H9 (cell line): ENCODE results near the gene NCAM1. TPM values are rescaled to one million over a fixed set of nuclear protein-coding genes. Genes with fewer than 3 reads are reported as not detected.

Experiments
- DNase-seq: peaks from one replicate; pipeline ENCODE4 v3.0.0-alpha.2; 2017
- H2AFZ ChIP-seq: one replicate; pipeline ENCODE4 v1.6.1; 2013; ENCODE audit warnings: mild to moderate bottlenecking, low read length, control low read depth, moderate library complexity
- H2AK5ac ChIP-seq: 2 replicates; pipeline ENCODE4 v1.6.1; 2013; ENCODE audit warnings: low read length, control low read depth, mixed read lengths; ENCODE audit not compliant: insufficient read length
- H2BK120ac ChIP-seq: one replicate; pipeline ENCODE4 v1.6.1; 2013; ENCODE audit warnings: low read depth, mild to moderate bottlenecking, low read length, control low read depth, inconsistent platforms; ENCODE audit not compliant: poor library complexity, severe bottlenecking
- H2BK12ac ChIP-seq: 2 replicates; pipeline ENCODE4 v1.6.1; 2013; ENCODE audit warnings: low read length, control low read depth, mixed read lengths, low read depth; ENCODE audit not compliant: insufficient read length
- H2BK15ac ChIP-seq: 2 replicates; pipeline ENCODE4 v1.6.1; 2013; ENCODE audit warnings: low read depth, low read length, control low read depth
- H2BK20ac ChIP-seq: one replicate; pipeline ENCODE4 v1.6.1; 2013; ENCODE audit warnings: low read depth, mild to moderate bottlenecking, low read length, control low read depth, inconsistent platforms; ENCODE audit not compliant: poor library complexity, severe bottlenecking
- H2BK5ac ChIP-seq: 2 replicates; pipeline ENCODE4 v1.6.1; 2013; ENCODE audit warnings: low read length, control low read depth, mixed read lengths; ENCODE audit not compliant: insufficient read length
- H3K14ac ChIP-seq: 2 replicates; pipeline ENCODE4 v1.6.1; 2013; ENCODE audit warnings: low read length, control low read depth; ENCODE audit not compliant: insufficient read depth
- H3K18ac ChIP-seq: 2 replicates; pipeline ENCODE4 v1.6.1; 2013; ENCODE audit warnings: low read depth, mild to moderate bottlenecking, mixed read lengths, low read length, control low read depth; ENCODE audit not compliant: insufficient read length
- H3K23ac ChIP-seq: 2 replicates; pipeline ENCODE4 v1.6.1; 2013; ENCODE audit warnings: low read length, control low read depth, mixed read lengths, low read depth; ENCODE audit not compliant: insufficient read length
- H3K23me2 ChIP-seq: 2 replicates; pipeline ENCODE4 v1.6.1; 2013; ENCODE audit warnings: low read depth, mild to moderate bottlenecking, mixed read lengths, low read length, control low read depth; ENCODE audit not compliant: insufficient read length, poor library complexity, severe bottlenecking
- H3K27ac ChIP-seq: 2 replicates; pipeline ENCODE4 v1.5.1; 2013; ENCODE audit warnings: low read length, control low read depth, mixed read lengths, low read depth; ENCODE audit not compliant: insufficient read length
- H3K27me3 ChIP-seq: 2 replicates; pipeline ENCODE4 v1.6.1; 2013; ENCODE audit warnings: low read length, control low read depth, inconsistent platforms; ENCODE audit not compliant: insufficient read depth
- H3K4ac ChIP-seq: 2 replicates; pipeline ENCODE4 v1.6.1; 2013; ENCODE audit warnings: low read depth, mild to moderate bottlenecking, control low read depth, inconsistent platforms, low read length, moderate library complexity
- H3K4me1 ChIP-seq: 2 replicates; pipeline ENCODE4 v1.6.1; 2013; ENCODE audit warnings: low read length, control low read depth, inconsistent platforms; ENCODE audit not compliant: insufficient read depth
- H3K4me2 ChIP-seq: 2 replicates; pipeline ENCODE4 v1.6.1; 2013; ENCODE audit warnings: low read length, control low read depth, mixed read lengths; ENCODE audit not compliant: insufficient read length, insufficient read depth
- H3K56ac ChIP-seq: 2 replicates; pipeline ENCODE4 v1.6.1; 2013; ENCODE audit warnings: low read depth, mild to moderate bottlenecking, mixed read lengths, low read length, control low read depth; ENCODE audit not compliant: insufficient read length
- H3K79me1 ChIP-seq: 2 replicates; pipeline ENCODE4 v1.6.1; 2013; ENCODE audit warnings: low read depth, mild to moderate bottlenecking, moderate library complexity, low read length, control low read depth, inconsistent platforms; ENCODE audit not compliant: insufficient read depth, poor library complexity, severe bottlenecking
- H3K79me2 ChIP-seq: 2 replicates; pipeline ENCODE4 v1.6.1; 2013; ENCODE audit warnings: low read length, control low read depth, inconsistent platforms; ENCODE audit not compliant: insufficient read depth
- H3K9ac ChIP-seq: 2 replicates; pipeline ENCODE4 v1.6.1; 2013; ENCODE audit warnings: low read length, control low read depth, mixed read lengths; ENCODE audit not compliant: insufficient read length; ENCODE audit errors: extremely low read depth
- H3K9me3 ChIP-seq: one replicate; pipeline ENCODE4 v1.6.1; 2013; ENCODE audit warnings: low read depth, low read length, inconsistent platforms; ENCODE audit not compliant: control insufficient read depth
- H3T11ph ChIP-seq: one replicate; pipeline ENCODE4 v1.6.1; 2013; ENCODE audit warnings: mild to moderate bottlenecking, low read length, control low read depth, inconsistent platforms
- H4K20me1 ChIP-seq: one replicate; pipeline ENCODE4 v1.6.1; 2013; ENCODE audit not compliant: control insufficient read depth, insufficient read length, insufficient read depth
- H4K5ac ChIP-seq: 2 replicates; pipeline ENCODE4 v1.6.1; 2013; ENCODE audit warnings: low read depth, mild to moderate bottlenecking, mixed read lengths, low read length, control low read depth; ENCODE audit not compliant: insufficient read length
- H4K8ac ChIP-seq: replicated peaks from 2 replicates; pipeline ENCODE4 v1.6.1; 2013; ENCODE audit warnings: low read length, control low read depth, mixed read lengths, low read depth; ENCODE audit not compliant: insufficient read length
- H4K91ac ChIP-seq: 2 replicates; pipeline ENCODE4 v1.6.1; 2013; ENCODE audit warnings: low read depth, mild to moderate bottlenecking, moderate library complexity, mixed read lengths, low read length, control low read depth; ENCODE audit not compliant: insufficient read length
- H3K27ac Mint-ChIP-seq, 3 experiments: 2 replicates in 2 of 3; 3 replicates in 1 of 3; pipeline ENCODE4 v1.8.0; 2020 to 2021; ENCODE audit warnings: mixed read lengths in 3 of 3, mild to moderate bottlenecking in 1 of 3, moderate library complexity in 1 of 3
- H3K27me3 Mint-ChIP-seq: 2 replicates; pipeline ENCODE4 v1.8.0; 2021; ENCODE audit warnings: low read depth, mild to moderate bottlenecking, moderate library complexity, mixed read lengths
- H3K36me3 Mint-ChIP-seq, 3 experiments: 2 replicates in 2 of 3; 3 replicates in 1 of 3; pipeline ENCODE4 v1.8.0; 2020 to 2021; ENCODE audit warnings: low read depth in 3 of 3, mixed read lengths in 3 of 3; ENCODE audit not compliant: insufficient read depth in 1 of 3
- H3K4me1 Mint-ChIP-seq, 2 experiments: 2 replicates each; pipeline ENCODE4 v1.8.0; 2020; ENCODE audit warnings: mixed read lengths in 2 of 2
- H3K4me3 Mint-ChIP-seq, 2 experiments: 2 replicates in 1 of 2; 3 replicates in 1 of 2; pipeline ENCODE4 v1.8.0; 2020 to 2021; ENCODE audit warnings: mild to moderate bottlenecking in 2 of 2, mixed read lengths in 2 of 2, moderate library complexity in 1 of 2
- H3K9me3 Mint-ChIP-seq, 2 experiments: 2 replicates in 1 of 2; 3 replicates in 1 of 2; pipeline ENCODE4 v1.8.0; 2020; ENCODE audit warnings: mild to moderate bottlenecking in 2 of 2, mixed read lengths in 2 of 2, moderate library complexity in 1 of 2
- CTCF ChIP-seq: fragments of 200-600 bp; sonication (generic); conservative IDR thresholded peaks from 3 replicates; pipeline ENCODE4 v1.8.0; 2021; ENCODE audit warnings: antibody characterized with exemption, mild to moderate bottlenecking
- WGBS: extraction: QIAGEN DNeasy Blood & Tissue Kit; methylation state at CpG from one replicate; pipeline ENCODE4 v1.1.7; 2013; ENCODE audit warnings: missing lambda C conversion rate, low lambda C conversion rate, mixed read lengths; ENCODE audit not compliant: insufficient read length; ENCODE audit errors: extremely low coverage; 5-methylcytosine and 5-hydroxymethylcytosine counted together
- total RNA-seq: library from RNA; stranded (reverse); gene quantifications from 2 replicates; pipeline ENCODE4 v1.2.1, GENCODE V29; 2021

Gene NCAM1
- total RNA-seq, 1 experiment from 2014 or later, result 2.5 TPM

DNA sequence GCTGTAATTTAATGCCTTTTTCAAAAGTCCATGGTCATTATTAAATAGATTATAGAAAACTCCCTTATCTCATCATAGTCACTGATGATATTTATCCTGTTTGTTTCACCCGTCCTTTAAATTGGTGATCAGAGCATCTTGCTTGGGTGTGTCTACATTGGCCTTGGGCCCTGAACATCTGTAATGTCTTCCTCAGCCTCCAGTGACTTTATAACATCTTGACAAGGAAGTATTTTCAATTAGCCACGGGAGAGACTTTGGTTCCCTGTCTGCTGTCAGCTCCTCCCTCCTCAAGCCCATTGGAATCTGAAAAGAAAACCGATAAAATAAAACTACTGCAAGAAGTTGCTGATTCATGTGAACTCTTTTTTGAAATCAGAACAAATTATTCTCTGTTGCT, 236.2 kb downstream of the NCAM1 start:
- Histone ChIP-seq H3K9ac (no peak overlapping the region), H4K20me1 (no peaks in the 10 kb centered on the region), H4K8ac (no peak overlapping the region), H2AFZ (no peak overlapping the region), H2BK12ac (no peak overlapping the region), H3K9me3 (no peaks in the 10 kb centered on the region), H2BK120ac (no peak overlapping the region), H3K4me2 (no peak overlapping the region), H3K18ac (no peak overlapping the region), H2BK5ac (no peak overlapping the region), H4K91ac (no peak overlapping the region), H2BK15ac (no peak overlapping the region), H3K27ac (no peak overlapping the region), H3K27me3 (no peaks in the 10 kb centered on the region), H3K56ac (no peak overlapping the region), H3K4me1 (no peaks in the 10 kb centered on the region; the same call in 1 of the 2 replicates), H4K5ac (no peak overlapping the region), H3K79me1 (no peaks in the 10 kb centered on the region), H3K14ac (no peak overlapping the region), H2BK20ac (no peak overlapping the region), H3K23me2 (no peaks in the 10 kb centered on the region), H3T11ph (no peak overlapping the region), H3K4ac (no peak overlapping the region), H3K23ac (no peak overlapping the region), H3K79me2 (no peaks in the 10 kb centered on the region), H2AK5ac (no peak overlapping the region)
- Mint-ChIP-seq H3K4me3 (no peak overlapping the region), H3K27me3 (peaks cover 3% of the 10 kb centered on the region; the same call in 1 of the 2 replicates), H3K9me3 (no peaks in the 10 kb centered on the region), H3K4me1 (peaks cover 5% of the 10 kb centered on the region in 2 experiments), H3K27ac (no peak overlapping the region), H3K36me3 (no peaks in the 10 kb centered on the region)
- TF ChIP-seq CTCF, result no peak
- no CpG with 5 or more reads among the region's 3 CpGs for WGBS
- DNase-seq, result no peak
